Measurements from ENCODE around the gene MAN2B1. TPM values are rescaled to one million over a fixed set of nuclear protein-coding genes. Genes with fewer than 3 reads are reported as not detected.
A peak's percentile ranks its signal among the peaks of the same experiment; 100 is the strongest.

The MAN2B1 gene
- total and polyA plus RNA-seq, 2 experiments from 2014 or later = 33.2 to 60.8 TPM

- Mint-ChIP-seq H3K27ac (no peak overlapping the region), H3K9me3 (peaks cover 2% of the 10 kb centered on the region; the same call in 1 of the 3 replicates), H3K27me3 (ENCODE audit: insufficient read depth, low read depth, poor library complexity) (peaks cover 18% of the 10 kb centered on the region), H3K4me3 (peak overlapping the region; percentile 71), H3K4me1 (no peaks in the 10 kb centered on the region; the same call in 2 of the 3 replicates), H3K36me3 (ENCODE audit: low read depth) (no peaks in the 10 kb centered on the region)
- Histone ChIP-seq H3K9me2 (ENCODE audit: insufficient read depth) (no peaks in the 10 kb centered on the region; the same call in 1 of the 2 replicates), H3K27me3 (ENCODE audit: insufficient read depth) (no peaks in the 10 kb centered on the region), H3K27ac (ENCODE audit: low read depth) (no peak overlapping the region), H2AFZ (peak overlapping the region; percentile 81; the same call in 1 of the 2 replicates), H3K4me1 (ENCODE audit: insufficient read depth) (no peaks in the 10 kb centered on the region), H3K4me2 (peak overlapping the region; percentile 70), H4K20me1 (replicated peaks; ENCODE audit: insufficient read depth) (no peaks in the 10 kb centered on the region), H3K36me3 (ENCODE audit: insufficient read depth) (no peaks in the 10 kb centered on the region), H3K79me2 (replicated peaks; ENCODE audit: insufficient read depth) (no peaks in the 10 kb centered on the region), H3F3A (replicated peaks; ENCODE audit: low read depth) (0 out of 2 replicates have a peak, but pooled peaks cover 5% of the 10 kb centered on the region), H3K4me3 (peak overlapping the region; percentile 53)
- peak; percentile 96 for ATAC-seq
- peak; percentile 92 for DNase-seq (ENCODE audit: low spot score)
- TF ChIP-seq NANOG (IDR thresholded peaks at IDR 0.05; ENCODE audit: borderline replicate concordance) (no peak), CREB1 (CRISPR knock-in tag; IDR thresholded peaks at IDR 0.05; ENCODE audit: low read depth) (peak; percentile 63; the same call in 1 of the 2 replicates), CTCF (conservative IDR thresholded peaks at IDR 0.05; ENCODE audit: low read depth in 2 of 2) (peak; percentile 74 to 92), ZNF114 (CRISPR knock-in tag; IDR thresholded peaks at IDR 0.05) (no peak)
These were observed 26.5 kb downstream of the MAN2B1 start for GRCh38 chr19:12639901-12640613.

DNA sequence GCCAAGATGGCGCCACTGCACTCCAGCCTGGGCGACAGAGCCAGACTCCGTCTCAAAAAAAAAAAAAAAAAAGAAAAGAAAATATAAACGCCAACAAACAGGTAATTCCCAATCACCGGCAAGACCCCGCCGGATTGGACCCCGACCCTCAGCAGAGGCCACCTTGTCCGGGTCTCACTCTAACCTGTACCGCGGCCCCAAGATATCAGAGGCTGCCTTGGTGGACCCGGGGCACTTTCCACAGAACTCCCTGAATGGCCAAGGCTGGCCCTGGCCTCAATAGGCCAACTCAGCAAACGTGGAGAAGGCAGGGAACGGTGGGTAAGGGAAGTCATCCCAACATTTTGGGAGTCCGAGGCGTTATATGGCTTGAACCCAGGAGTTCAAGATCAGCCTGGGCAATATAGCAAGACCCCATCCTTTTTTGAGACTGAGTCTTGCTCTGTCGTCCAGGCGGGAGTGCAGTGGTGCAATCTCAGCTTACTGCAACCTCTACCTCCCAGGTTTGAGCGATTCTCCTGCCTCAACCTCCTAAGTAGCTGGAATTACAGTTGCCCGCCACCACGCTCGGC lies 27.8 kb downstream of the MAN2B1 start:
- no peak overlapping the region for H3K4me2 ChIP-seq
- ATAC-seq (no peak), DNase-seq (ENCODE audit: low spot score) (no peak)
- Mint-ChIP-seq H3K9me3 (peaks cover 2% of the 10 kb centered on the region; the same call in 2 of the 3 replicates), H3K27ac (no peak overlapping the region), H3K36me3 (ENCODE audit: low read depth) (no peaks in the 10 kb centered on the region), H3K4me3 (no peak overlapping the region), H3K4me1 (no peaks in the 10 kb centered on the region; the same call in 2 of the 3 replicates), H3K27me3 (ENCODE audit: insufficient read depth, low read depth, poor library complexity) (peaks cover 18% of the 10 kb centered on the region)
- no peaks in the 10 kb centered on the region for H3K27me3 ChIP-seq (ENCODE audit: insufficient read depth)
- H3K36me3 ChIP-seq (ENCODE audit: insufficient read depth) = no peaks in the 10 kb centered on the region
- H3K4me3 ChIP-seq = no peak overlapping the region
- H3F3A ChIP-seq (replicated peaks; ENCODE audit: low read depth) = 0 out of 2 replicates have a peak, but pooled peaks cover 5% of the 10 kb centered on the region
- H3K27ac ChIP-seq (ENCODE audit: low read depth) = no peak overlapping the region
- H4K20me1 ChIP-seq (replicated peaks; ENCODE audit: insufficient read depth) = no peaks in the 10 kb centered on the region
- no peak overlapping the region for H2AFZ ChIP-seq
- no peaks in the 10 kb centered on the region for H3K4me1 ChIP-seq (ENCODE audit: insufficient read depth)
- no peaks in the 10 kb centered on the region for H3K79me2 ChIP-seq (replicated peaks; ENCODE audit: insufficient read depth)
- no peaks in the 10 kb centered on the region; the same call in 1 of the 2 replicates for H3K9me2 ChIP-seq (ENCODE audit: insufficient read depth)
- TF ChIP-seq, protein P1, sequence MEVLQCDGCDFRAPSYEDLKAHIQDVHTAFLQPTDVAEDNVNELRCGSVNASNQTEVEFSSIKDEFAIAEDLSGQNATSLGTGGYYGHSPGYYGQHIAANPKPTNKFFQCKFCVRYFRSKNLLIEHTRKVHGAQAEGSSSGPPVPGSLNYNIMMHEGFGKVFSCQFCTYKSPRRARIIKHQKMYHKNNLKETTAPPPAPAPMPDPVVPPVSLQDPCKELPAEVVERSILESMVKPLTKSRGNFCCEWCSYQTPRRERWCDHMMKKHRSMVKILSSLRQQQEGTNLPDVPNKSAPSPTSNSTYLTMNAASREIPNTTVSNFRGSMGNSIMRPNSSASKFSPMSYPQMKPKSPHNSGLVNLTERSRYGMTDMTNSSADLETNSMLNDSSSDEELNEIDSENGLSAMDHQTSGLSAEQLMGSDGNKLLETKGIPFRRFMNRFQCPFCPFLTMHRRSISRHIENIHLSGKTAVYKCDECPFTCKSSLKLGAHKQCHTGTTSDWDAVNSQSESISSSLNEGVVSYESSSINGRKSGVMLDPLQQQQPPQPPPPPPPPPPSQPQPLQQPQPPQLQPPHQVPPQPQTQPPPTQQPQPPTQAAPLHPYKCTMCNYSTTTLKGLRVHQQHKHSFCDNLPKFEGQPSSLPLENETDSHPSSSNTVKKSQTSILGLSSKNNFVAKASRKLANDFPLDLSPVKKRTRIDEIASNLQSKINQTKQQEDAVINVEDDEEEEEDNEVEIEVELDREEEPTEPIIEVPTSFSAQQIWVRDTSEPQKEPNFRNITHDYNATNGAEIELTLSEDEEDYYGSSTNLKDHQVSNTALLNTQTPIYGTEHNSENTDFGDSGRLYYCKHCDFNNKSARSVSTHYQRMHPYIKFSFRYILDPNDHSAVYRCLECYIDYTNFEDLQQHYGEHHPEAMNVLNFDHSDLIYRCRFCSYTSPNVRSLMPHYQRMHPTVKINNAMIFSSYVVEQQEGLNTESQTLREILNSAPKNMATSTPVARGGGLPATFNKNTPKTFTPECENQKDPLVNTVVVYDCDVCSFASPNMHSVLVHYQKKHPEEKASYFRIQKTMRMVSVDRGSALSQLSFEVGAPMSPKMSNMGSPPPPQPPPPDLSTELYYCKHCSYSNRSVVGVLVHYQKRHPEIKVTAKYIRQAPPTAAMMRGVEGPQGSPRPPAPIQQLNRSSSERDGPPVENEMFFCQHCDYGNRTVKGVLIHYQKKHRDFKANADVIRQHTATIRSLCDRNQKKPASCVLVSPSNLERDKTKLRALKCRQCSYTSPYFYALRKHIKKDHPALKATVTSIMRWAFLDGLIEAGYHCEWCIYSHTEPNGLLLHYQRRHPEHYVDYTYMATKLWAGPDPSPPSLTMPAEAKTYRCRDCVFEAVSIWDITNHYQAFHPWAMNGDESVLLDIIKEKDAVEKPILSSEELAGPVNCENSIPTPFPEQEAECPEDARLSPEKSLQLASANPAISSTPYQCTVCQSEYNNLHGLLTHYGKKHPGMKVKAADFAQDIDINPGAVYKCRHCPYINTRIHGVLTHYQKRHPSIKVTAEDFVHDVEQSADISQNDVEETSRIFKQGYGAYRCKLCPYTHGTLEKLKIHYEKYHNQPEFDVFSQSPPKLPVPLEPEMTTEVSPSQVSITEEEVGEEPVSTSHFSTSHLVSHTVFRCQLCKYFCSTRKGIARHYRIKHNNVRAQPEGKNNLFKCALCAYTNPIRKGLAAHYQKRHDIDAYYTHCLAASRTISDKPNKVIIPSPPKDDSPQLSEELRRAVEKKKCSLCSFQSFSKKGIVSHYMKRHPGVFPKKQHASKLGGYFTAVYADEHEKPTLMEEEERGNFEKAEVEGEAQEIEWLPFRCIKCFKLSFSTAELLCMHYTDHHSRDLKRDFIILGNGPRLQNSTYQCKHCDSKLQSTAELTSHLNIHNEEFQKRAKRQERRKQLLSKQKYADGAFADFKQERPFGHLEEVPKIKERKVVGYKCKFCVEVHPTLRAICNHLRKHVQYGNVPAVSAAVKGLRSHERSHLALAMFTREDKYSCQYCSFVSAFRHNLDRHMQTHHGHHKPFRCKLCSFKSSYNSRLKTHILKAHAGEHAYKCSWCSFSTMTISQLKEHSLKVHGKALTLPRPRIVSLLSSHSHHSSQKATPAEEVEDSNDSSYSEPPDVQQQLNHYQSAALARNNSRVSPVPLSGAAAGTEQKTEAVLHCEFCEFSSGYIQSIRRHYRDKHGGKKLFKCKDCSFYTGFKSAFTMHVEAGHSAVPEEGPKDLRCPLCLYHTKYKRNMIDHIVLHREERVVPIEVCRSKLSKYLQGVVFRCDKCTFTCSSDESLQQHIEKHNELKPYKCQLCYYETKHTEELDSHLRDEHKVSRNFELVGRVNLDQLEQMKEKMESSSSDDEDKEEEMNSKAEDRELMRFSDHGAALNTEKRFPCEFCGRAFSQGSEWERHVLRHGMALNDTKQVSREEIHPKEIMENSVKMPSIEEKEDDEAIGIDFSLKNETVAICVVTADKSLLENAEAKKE (CRISPR knock-in tag; IDR thresholded peaks at IDR 0.05) = no peak
- no peak for TF ChIP-seq CTCF (conservative IDR thresholded peaks at IDR 0.05; ENCODE audit: low read depth in 2 of 2)
- TF ChIP-seq NANOG (IDR thresholded peaks at IDR 0.05; ENCODE audit: borderline replicate concordance) = no peak
- TF ChIP-seq ZNF331 (CRISPR knock-in tag; IDR thresholded peaks at IDR 0.05; ENCODE audit: low read depth) = no peak
- no peak for TF ChIP-seq STAT1 (IDR thresholded peaks at IDR 0.05; ENCODE audit: unreplicated experiment)
- TF ChIP-seq EZH2 (IDR thresholded peaks at IDR 0.05; ENCODE audit: low read depth, unreplicated experiment) = no peak
- no peak for TF ChIP-seq CREB1 (CRISPR knock-in tag; IDR thresholded peaks at IDR 0.05; ENCODE audit: low read depth)
